Upper lobe of right lung (tissue), 1 donor: ENCODE data around the gene RRP1B. TPM values are rescaled to one million over a fixed set of nuclear protein-coding genes. Genes with fewer than 3 reads are reported as not detected.
A peak's percentile ranks its signal among the peaks of the same experiment; 100 is the strongest.

Experiments used
- ATAC-seq: fragments of 200-7000 bp; cut with Tn5 transposase; one replicate; pipeline ENCODE4 v1.9.1; 2020; ENCODE audit warnings: mild to moderate bottlenecking, moderate library complexity
- DNase-seq: peaks from one replicate; pipeline ENCODE4 v3.0.0-alpha.2; 2020
- H3K27ac ChIP-seq: fragments of 200-600 bp; one replicate; pipeline ENCODE4 v1.8.0; 2022
- H3K27me3 ChIP-seq: fragments of 200-600 bp; one replicate; pipeline ENCODE4 v1.8.0; 2022; ENCODE audit warnings: mild to moderate bottlenecking
- H3K36me3 ChIP-seq: fragments of 200-600 bp; one replicate; pipeline ENCODE4 v1.8.0; 2022
- H3K4me1 ChIP-seq: fragments of 200-600 bp; one replicate; pipeline ENCODE4 v1.8.0; 2022
- H3K4me3 ChIP-seq: fragments of 200-600 bp; one replicate; pipeline ENCODE4 v1.8.0; 2022; ENCODE audit warnings: mild to moderate bottlenecking
- H3K9me3 ChIP-seq: fragments of 200-600 bp; one replicate; pipeline ENCODE4 v1.8.0; 2022
- intact Hi-C: fragments of 100-400 bp; cut with DNase I; formaldehyde crosslinking; loops from one replicate; pipeline ENCODE4 v1.11.0; 2022
- total RNA-seq: library from RNA; stranded (reverse); fragmentation: NEBNext Ultra II Directional; extraction: Animal tissue kit (Norgen Biotek cat#: 25700); gene quantifications from one replicate; pipeline ENCODE4 v1.2.1, GENCODE V29; 2021
- TF ChIP-seq, protein P1 (sequence below): fragments of 200-600 bp; IDR thresholded peaks from one replicate; pipeline ENCODE4 v1.8.0; 2022; ENCODE audit warnings: antibody characterized with exemption
- donor health status: DM: no; HTN: yes; CAD: no; lungs with severe emphysema.

The RRP1B gene
- total RNA-seq, 1 donor from 2014 or later: 18.4 TPM

DNA sequence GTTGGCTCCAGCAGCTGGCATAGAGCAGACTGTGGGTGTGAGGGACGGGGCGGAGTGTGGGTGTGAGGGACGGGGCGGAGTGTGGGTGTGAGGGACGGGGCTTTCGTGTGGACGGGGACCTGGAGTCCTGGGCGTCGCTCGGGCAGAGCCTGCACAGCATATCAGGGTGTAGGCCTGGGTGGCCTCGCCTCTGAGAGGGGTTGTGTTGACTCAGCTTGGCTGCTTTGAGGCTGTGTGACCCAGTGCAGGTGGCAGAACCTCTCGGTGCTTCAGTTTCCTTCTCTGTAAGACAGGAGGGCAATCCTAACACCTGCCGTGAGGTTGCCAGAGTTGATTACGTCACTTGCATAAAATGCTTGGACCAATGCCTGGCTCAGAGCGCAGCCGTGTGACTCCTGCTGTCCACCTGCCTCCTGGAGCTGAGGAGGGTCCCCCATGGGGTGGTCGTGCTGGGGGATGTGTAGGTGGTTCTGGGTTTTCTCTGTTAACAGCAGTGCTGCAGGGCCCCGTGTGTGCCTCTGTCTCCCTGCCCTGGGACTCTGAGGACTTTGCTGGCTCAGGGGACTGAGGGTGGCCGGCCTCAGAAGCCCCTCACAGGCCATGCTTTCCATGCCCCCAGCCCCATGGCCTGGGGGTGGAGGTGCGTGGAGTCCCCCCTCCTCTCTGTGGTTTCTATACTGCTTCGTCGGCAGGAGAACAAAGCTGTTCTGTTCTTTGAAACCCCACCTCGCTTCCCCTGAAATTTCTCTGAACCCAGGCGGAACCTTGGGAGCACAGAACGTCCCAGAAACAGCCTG is 75.0 kb downstream of the RRP1B start:
- peaks cover 18% of the 10 kb centered on the region for H3K36me3 ChIP-seq
- TF ChIP-seq, protein P1, sequence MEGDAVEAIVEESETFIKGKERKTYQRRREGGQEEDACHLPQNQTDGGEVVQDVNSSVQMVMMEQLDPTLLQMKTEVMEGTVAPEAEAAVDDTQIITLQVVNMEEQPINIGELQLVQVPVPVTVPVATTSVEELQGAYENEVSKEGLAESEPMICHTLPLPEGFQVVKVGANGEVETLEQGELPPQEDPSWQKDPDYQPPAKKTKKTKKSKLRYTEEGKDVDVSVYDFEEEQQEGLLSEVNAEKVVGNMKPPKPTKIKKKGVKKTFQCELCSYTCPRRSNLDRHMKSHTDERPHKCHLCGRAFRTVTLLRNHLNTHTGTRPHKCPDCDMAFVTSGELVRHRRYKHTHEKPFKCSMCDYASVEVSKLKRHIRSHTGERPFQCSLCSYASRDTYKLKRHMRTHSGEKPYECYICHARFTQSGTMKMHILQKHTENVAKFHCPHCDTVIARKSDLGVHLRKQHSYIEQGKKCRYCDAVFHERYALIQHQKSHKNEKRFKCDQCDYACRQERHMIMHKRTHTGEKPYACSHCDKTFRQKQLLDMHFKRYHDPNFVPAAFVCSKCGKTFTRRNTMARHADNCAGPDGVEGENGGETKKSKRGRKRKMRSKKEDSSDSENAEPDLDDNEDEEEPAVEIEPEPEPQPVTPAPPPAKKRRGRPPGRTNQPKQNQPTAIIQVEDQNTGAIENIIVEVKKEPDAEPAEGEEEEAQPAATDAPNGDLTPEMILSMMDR: no peak
- H3K4me1 ChIP-seq: peaks cover 42% of the 10 kb centered on the region
- no peaks in the 10 kb centered on the region for H3K27me3 ChIP-seq
- no peaks in the 10 kb centered on the region for H3K9me3 ChIP-seq
- DNase-seq (peak; percentile 71), ATAC-seq (peak; percentile 61)
- H3K27ac ChIP-seq: peak overlapping the region; percentile 81
- no peak overlapping the region for H3K4me3 ChIP-seq
- intact Hi-C loops: no loop called here

DNA sequence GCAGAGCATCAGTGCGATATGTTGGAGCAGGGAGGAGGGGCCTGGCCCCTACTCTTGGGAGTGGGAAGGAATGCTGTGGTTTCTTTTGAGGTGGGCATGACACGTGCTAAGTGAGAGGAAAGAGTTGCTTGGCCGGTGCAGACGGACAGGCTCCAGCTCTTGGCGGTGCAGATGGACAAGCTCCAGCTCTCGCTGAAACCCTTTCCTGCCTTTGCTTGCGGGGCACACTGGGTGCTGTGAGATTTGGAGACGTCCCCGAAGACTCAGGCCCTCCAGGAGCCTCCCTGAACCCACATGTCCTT is 75.5 kb downstream of the RRP1B start:
- H3K4me3 ChIP-seq: no peak overlapping the region
- ATAC-seq (peak; percentile 70), DNase-seq (peak; percentile 77)
- TF ChIP-seq, protein P1: no peak
- no peaks in the 10 kb centered on the region for H3K9me3 ChIP-seq
- peak overlapping the region; percentile 81 for H3K27ac ChIP-seq
- H3K27me3 ChIP-seq: no peaks in the 10 kb centered on the region
- peaks cover 18% of the 10 kb centered on the region for H3K36me3 ChIP-seq
- intact Hi-C loops: no loop called here
- peaks cover 38% of the 10 kb centered on the region for H3K4me1 ChIP-seq

DNA sequence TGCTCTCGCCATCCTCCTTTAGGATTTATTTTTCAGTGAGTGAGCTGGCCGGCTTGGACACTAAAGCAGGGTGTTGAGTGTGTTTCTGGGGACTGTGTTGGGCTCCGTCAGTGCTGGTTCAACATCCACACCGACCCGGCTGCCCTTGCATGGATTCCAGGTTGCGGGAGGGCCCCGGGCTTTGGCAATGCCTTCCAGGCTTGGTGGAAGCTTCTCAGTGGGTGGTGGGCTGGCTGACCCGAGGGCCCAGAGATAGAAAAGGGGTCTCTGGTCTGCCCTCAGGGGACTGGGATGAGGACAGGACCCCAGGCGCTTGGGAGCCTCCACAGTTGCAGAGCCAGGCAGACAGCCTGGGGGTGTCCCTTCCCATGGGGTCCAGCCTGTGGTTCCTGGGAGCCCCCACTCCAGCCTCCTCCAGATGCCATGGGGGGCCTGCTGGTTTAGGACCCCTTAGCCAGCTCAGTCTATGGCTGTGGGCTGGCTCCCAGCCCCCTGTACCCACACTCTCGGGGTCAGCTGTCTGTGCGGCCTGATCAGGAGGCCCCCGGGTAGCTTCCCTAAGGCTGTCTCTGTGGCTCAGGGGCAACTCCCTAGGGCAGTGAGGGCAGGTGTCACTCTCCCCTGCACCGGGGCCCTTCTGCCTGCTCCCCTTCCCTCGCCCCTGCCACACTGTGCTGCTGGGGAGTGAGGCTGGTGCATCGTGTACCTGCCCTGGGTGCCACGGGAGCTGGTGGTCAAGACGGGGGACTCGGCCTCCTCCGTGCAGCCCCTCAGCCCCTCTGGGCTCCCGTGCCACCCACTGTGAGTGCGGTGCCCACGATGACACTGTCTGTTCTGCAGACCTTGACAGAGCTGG is 76.1 kb downstream of the RRP1B start:
- H3K27ac ChIP-seq: peak overlapping the region; percentile 51
- DNase-seq (no peak), ATAC-seq (no peak)
- H3K27me3 ChIP-seq: no peaks in the 10 kb centered on the region
- TF ChIP-seq, protein P1: no peak
- intact Hi-C loops: no loop called here
- no peak overlapping the region for H3K4me3 ChIP-seq
- peaks cover 18% of the 10 kb centered on the region for H3K36me3 ChIP-seq
- H3K9me3 ChIP-seq: no peaks in the 10 kb centered on the region
- H3K4me1 ChIP-seq: peaks cover 33% of the 10 kb centered on the region

DNA sequence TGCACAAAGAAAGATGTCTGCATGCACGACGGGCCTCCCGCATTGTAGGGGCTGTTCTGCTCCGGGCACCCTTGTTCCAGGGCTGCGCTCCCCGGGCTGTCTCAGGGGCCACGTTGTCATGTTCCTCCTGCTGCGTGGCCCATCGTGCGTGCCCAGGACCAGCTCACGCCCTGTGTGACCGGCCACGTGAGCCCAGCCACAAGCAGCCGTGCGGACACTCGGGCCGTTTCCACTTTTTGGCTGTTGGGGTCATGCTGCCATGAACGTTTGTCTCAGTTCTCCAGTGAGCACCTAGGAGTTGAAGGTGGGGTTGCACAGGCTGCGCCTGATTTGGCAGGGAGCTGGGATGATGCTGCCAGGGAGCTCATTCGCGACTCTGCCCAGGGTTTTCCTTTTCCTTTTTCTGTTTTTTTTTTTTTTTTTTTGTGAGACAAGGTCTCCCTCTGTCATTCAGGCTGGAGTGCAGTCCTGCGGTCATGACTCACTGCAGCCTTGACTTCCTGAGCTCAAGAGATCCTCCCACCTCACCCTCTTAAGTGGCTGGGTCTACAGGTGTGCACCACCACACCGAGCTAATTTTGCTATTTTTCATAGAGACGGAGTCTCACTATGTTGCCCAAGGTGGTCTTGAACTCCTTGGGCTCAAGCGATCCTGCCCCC is 77.0 kb downstream of the RRP1B start:
- no peaks in the 10 kb centered on the region for H3K27me3 ChIP-seq
- peaks cover 18% of the 10 kb centered on the region for H3K36me3 ChIP-seq
- TF ChIP-seq, protein P1: no peak
- H3K27ac ChIP-seq: no peak overlapping the region
- intact Hi-C loops: no loop called here
- H3K4me1 ChIP-seq: peaks cover 29% of the 10 kb centered on the region
- no peak for DNase-seq
- no peaks in the 10 kb centered on the region for H3K9me3 ChIP-seq
- no peak for ATAC-seq
- no peak overlapping the region for H3K4me3 ChIP-seq

DNA sequence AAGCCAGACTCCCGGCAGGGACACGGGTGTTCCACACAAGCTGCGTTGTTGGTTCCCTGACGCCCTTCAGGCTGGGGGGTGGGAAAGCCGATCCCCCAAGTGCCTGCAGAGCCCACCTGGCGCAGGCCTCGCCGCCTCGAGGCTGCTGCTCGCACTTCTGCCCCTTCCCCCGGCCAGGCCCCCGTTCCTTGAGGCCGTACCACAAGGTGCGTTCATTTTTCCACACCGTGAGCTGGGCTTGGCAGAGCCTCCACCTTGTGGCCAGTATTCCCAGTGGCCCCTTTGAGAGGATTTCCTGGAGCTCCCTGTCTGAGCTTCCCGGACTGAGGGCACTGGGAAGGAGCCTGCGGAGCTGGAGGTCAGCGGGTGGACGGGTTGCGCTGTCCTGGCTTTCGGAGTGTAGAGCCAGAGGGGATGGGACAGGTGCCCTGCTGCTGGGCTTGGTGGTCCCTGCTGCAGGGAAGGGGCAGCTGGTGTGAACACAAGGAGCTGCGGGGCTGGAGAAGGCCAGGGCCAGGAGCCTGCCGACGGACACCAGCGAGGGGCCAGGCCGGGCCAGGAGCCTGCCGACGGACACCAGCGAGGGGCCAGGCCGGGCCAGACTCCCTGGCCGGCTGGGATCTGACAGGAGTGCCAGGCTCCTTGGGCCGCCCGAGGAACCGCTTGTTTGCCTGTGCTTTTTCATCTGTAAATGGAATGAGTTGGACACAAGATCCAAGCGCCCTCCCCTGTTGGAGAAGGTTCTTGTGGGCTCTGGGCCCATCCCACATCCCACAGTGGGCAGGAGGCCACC is 78.0 kb downstream of the RRP1B start:
- no peak overlapping the region for H3K27ac ChIP-seq
- TF ChIP-seq, protein P1: no peak
- no peak for DNase-seq
- H3K36me3 ChIP-seq: peaks cover 20% of the 10 kb centered on the region
- H3K4me3 ChIP-seq: no peak overlapping the region
- no peaks in the 10 kb centered on the region for H3K27me3 ChIP-seq
- H3K9me3 ChIP-seq: no peaks in the 10 kb centered on the region
- H3K4me1 ChIP-seq: peaks cover 22% of the 10 kb centered on the region
- intact Hi-C loops: no loop called here
- ATAC-seq: no peak
